Activated CD4-positive, alpha-beta T cell treated with anti-CD3 and anti-CD28 coated beads, Interleukin-2, Interleukin-4, amounts not matched to agents 100 ng/mL and 50 ng/mL, durations not matched to agents 16 hours and 8 hours (primary cell): ENCODE results near the gene TRMT2B.
"Not testable (repeated sequence)": the region's sequence is repeated elsewhere in the genome, so short reads cannot be mapped to it uniquely, and the experiment has no call there.

ENCODE experiments used
- DNase-seq: peaks from one replicate; pipeline ENCODE4 v3.0.0-alpha.2; 2020; ENCODE audit warnings: low spot score

Gene TRMT2B

DNA sequence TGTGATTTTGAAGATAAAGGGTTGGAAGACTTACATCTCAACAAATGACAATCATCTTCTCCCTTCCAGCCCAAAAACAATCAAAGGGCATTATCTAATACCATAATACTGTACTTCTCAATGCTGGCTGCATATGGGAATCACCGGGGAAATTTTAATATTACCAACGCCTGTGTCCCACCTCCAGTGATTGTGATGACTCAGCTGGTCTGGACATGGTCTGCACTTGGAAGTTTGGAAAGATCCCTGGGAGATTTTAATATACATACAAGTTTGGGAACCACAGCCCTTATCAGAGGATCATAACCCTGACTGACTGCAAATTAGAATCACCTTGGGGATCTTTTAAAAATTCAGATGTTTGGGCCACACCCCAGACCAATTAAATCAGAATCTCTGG, 52.5 kb downstream of the TRMT2B start:
- DNase-seq: no peak

DNA sequence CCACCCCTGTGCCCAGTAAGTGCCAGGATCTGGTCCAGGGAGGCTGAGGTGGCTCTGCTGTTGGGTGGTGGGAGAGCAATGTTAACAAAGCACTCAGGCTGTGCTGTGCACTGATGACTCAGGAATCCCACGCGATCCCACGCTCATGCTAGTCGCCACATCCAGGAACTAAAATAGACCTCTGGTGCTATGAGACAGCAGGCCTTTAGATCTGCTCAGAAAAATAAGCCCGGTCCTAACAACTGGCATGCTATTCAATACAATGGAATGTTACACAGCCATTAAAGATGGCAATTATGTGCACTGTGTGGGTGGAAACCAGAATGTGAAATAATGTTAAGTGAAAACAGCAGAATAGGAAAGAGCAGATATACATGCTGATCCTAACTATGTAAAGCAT, 56.4 kb downstream of the TRMT2B start:
- peak; percentile 5 for DNase-seq

DNA sequence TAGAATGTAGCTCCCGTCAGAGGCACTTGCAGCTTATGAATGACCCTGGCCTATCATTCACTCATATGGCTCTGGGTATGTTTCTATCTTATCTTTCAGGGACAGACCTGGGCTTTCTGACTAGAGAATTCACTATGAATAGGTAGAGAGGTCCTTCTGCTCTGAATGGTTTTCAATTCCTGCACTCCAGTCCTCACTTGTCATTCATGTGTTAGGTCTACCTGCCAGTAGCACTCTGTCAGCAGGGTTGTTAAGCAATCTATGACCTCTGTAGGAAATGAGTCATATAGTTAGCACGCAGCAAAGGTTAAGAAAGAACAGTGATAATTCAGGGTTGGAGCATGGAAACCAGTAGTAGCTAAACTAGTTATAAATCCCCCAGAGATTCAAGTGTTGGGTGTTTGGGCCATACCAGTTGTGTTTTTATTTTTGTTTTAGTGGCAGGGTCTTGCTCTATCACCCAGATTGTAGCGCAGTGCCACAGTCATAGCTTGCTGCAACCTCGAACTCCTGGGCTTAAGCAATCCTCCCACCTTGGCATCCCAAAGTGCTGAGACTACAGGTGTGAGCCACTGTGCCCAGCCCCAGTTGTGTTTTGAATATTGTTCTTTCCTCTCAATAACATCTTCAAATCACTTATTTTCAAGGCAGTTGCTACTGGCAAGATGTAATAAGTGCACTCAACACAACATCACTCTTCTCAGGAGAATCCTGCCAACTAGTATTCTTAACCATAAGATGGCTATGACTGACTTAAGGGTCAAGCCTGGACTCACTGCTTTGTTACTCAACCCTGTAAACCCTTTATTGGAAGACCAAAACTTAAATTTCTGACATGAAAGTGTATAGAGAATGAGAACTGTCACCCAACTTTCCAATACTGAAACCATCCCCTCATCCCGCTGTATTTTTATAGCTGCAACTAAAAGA, 57.3 kb downstream of the TRMT2B start:
- DNase-seq: peak; percentile 66

DNA sequence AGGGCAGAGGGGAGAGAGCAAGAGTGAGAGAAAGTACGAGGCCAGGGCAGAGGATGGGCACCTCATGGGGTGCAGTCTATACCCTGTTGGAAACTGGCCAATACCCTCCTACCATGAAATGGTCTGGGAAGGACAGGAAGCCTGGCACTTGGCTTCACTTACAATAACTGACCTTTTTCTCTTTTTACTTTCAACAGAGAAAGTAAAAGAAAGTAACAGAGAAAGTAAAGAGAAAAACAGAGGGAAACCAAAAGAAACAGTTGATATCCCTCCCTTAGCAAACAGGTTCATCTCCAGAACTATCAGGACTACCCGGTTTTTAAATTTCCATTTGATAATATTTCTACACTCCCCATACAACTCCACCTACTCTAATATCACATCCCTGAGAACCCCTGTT, 61.8 kb downstream of the TRMT2B start:
- no peak for DNase-seq

DNA sequence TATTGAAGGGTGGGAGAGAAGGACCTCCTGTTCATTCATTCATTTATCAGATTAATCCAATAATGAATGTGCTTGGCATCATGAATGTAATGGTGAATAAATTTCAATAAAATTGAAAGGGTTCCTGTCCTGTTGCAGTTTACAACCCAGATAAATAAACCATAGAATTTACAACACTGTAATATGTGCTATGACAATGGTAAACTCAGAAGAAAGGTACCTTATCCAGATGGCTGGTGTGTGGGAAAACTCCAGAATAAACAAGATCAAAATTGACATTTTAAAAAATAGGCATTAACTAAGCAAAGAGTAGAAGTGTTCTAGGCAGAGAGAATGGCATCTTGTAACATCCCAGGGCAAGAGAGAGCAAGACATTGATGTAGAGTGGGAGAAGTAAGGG, 67.1 kb downstream of the TRMT2B start:
- DNase-seq: no peak

DNA sequence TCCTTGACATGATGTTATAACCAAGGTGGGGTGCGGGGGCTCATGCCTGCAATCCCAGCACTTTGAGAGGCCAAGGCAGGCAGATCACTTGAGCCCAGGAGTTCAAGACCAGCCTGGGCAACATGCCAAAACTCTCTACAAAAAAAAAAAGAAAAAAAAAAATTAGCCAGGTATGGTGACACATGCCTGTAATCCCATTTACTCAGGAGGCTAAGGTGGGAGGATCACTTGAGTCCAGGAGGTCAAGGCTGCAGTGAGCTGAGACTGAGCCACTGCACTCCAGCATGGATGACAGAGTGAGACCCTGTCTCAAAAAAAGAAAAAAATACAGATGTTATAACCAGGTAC, 70.4 kb downstream of the TRMT2B start:
- not testable (repeated sequence) for DNase-seq

DNA sequence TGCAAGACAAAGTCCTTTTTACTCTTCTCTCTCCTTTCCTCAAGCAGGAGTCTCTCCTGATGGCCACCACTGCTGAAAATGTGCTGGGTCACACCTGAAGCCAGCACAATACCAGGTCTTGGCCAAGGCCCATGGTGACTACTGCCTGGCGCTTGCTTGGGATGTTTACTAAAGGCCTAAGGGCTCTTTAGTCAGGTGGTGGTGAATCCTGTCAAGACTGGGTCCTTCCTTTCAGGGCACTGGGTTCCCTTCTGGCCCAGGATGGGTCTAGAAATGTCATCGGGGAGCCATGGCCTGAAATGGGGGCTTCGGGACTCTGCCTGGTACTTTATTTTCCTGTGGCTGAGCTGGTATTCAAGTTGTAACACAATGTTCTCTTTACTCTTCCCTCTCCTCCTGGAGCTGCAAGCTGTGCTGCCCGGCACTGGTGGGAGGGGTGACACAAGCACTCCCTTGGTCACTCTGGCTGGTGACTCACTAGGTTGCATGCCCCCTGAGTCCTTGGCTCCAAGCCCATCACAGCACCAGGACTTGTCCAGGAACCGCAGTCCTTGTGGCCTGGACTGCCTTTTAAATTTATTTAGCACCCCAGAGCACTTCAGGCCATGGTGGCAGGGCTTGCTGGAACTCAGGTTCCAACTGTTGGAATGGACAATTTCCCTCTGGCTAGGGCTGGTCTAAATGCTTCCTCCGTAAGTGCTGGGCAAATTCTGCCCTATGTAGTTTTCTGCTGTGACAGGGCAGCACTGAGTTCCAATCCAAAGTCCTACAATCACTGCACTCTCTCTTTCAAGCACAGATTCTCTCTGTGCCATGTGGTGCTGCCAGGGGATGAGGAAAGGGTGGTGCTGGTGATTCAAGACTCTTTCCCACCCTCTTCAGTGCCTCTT, 71.1 kb downstream of the TRMT2B start:
- DNase-seq: no peak

DNA sequence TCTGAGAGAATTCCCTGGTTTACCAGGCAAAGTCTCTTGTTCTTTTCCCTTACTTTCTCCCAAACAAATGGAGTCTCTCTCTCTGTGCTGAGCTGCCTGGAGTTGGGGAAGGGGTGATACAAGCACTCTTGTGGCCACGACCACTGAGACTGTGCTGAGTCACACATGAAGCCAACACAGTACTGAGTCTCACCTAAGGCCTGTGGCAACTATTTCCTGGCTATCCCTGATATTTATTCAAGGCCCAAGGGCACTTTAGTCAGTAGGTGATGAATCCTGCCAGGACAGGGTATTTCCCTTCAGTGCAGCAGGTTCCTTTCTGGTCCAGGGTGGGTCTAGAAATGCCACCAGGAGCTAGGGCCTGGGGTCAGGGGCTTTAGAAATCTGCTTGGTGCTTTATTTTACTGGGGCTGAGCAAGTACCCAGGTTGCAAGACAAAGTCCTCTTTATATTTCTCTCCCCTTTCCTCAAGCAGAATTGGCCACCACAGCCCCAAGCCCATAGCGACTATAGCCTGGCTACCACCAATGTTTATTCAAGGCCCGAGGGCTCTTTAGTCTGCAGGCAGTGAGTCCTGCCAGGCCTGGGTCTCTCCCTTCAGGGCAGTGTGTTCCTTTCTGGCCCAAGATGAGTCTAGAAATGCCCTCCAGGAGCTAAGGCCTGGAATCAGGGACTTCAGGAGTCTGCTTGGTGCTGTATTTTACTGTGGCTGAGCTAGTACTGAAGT, 71.9 kb downstream of the TRMT2B start:
- DNase-seq: no peak

DNA sequence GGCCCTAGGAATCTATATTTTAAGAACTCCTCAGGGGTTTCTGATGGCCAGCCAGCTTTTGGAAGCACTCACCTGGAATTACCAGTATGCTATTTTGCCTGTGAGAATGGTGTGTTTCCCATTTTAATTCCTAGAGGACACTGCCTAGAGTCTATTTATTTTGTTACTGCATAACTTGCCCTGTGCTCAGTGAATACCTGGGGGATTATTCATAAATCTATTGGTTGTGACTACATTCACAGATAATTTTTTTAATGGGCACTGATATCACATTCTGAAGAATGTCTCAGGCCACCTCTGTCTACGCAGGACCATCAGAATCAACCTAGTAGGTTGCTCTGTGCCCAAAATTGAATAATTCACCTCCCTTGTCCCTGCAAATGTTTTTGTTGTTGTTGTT, 75.7 kb downstream of the TRMT2B start:
- DNase-seq: no peak

DNA sequence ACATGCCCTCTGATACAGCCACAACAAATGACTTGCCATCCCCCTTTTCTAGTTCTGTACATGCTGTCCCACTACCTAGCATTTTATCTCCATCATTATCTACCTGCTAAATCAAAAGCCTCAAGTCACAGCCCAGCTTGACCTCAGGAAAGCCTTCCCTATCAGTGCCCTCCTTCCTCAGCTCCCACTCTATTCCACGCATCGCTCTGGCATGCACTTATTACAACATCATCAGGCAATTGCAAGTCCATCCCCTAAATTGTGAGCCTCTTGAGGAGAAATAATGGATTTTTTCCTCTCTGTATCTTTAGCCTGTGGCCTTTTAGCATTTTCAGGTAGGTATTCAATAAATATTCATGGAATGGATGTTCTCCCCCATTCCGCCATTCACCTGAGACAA, 76.7 kb downstream of the TRMT2B start:
- DNase-seq: no peak

DNA sequence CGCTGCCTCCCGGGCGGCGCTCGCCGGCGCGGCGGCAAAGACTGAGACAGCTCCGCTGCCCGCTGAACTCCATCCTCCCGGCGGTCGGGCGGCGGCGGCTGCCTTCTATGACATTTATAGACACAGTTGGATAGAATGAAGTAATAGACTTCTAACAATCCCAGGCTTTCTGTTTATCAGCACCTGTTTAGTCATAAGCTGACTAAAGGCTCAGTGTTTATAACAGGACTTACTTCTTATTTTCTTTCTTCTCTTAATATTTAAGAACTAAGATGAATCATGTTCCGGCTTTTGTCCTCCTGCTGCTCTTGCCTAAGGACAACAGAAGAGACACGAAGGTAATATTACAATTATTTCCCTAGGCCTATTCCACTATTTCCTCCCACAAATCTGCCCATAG, 78.5 kb downstream of the TRMT2B start:
- DNase-seq: no peak

DNA sequence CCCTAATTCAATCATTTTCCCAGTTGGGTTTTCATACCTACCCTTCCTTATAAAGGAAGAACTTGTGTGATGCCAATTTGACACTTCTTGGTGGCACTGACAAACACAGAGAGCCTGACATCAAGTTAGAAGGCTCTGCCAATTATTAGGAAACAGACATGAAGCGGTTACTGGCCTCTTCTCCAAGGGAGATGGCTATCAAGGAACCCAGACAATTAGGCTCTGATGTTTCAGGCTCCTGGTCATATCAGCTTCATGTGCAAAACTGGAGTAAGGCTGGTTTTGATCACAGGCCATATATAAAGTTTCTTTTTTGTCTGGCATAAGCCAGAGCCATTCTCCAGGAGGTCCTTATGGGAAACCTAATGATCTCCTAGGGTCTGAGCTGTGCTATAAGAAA, 82.0 kb downstream of the TRMT2B start:
- DNase-seq: no peak

DNA sequence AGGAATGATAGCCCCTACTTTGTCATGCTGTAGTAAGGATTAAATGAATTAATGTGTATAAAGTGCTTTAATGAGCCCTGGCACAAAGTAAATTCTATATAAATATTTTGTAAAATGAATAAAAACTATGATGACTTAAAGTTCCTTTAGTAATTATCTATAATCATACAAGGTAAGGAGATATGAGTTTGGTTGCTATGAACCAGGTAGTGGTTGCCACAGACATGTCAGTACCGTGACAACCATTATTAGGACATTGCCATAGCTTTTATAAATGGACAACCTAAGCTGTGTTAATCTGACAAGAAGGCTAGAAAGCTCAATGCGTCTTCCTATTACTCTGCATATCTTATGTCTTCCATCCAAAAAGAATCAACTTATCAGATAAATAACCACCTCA, 82.5 kb downstream of the TRMT2B start, which contains the start of gene ARL13A:
ARL13A (plus strand) TSS at position 301 of the 400 bp plus-strand sequence. CDS start 3,982 bp downstream, outside the sequence.
- DNase-seq: no peak

DNA sequence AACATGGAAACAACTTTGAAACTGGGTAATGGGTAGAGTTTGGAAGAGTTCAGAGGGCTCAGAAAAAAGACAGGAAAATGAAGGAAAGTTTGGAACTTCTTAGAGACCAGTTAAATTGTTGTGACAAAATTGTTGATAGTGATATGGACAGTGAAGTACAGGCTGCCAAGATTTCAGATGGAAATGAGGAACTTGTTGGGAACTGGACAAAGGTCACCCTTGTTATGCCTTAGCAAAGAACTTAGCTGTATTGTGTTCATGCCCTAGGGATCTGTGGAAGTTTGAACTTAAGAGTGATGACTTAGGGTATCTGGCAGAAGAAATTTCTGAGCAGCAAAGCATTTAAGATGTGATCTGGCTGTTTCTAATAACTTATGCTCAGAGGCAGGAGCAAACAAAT, 87.5 kb downstream of the TRMT2B start:
- no peak for DNase-seq

DNA sequence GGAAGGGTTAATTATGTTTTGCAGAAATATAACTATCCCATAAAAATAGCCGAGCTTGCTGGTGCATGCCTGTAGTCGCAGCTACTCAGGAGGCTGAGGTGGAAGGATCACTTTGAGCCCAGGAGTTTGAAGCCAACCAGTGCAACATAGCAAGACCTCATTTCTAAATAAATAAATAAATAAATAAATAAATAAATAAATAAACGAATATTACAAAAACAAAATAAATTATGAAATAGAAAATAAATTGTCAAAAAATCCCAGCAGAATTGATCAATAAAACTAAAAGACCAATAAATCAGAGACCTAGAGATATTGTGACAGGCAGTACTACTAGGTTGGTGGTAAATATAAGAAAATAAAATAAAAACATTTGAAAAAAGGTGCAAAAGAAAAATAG, 89.1 kb downstream of the TRMT2B start:
- no peak for DNase-seq
